ENCODE results near the gene BABAM2.

Gene BABAM2

GRCh38 chr2:27940090-27940671, 49.7 kb downstream of the BABAM2 start:
- no peak for TF ChIP-seq CTCF (conservative IDR thresholded peaks at IDR 0.05)
- H3K27ac ChIP-seq: no peak overlapping the region

GRCh38 chr2:27940982-27941381, 50.5 kb downstream of the BABAM2 start:
- H3K27ac ChIP-seq: no peak overlapping the region
- no peak for TF ChIP-seq CTCF (conservative IDR thresholded peaks at IDR 0.05)

DNA sequence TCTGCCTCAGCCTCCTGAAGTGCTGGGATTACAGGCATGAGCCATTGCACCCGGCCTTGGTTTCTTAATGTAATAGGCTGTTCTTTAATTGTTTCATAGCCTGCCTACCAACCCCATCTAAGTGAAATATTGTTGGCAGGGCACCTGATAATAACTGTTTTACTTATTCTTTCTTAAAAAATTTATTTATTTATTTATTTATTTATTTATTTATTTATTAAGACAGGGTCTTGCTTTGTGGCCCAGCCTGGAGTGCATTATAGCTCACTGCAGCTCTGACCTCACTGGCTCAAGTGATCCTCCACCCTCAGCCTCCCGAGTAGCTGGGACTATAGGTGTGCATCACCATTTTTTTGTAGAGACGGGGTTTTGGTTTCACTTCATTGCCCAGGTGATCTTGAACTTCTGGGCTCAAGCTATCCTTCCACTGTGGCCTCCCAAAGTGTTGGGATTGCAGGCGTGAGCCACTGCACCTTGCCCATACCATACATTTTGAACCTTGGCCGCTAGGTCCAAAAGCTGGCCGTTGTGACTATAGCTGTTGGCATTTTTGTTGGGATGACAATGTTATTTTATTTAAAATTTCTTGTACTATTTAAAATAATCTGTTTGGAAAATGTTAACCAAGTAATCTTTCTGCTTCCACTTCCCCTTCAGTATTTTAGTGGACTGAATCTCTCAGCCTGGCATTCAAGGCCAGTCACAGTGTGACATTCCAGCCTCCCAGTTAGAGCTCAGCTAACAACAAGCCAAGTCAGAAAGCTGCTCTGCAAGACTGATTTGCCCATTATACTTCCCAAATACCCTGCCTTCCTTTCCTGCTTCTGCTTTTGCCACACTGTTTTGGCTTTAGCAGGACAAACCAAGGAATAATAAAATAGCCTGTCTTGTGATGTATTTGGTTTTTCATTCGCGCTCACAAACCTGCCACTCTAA, 52.4 kb downstream of the BABAM2 start:
- H3K27ac ChIP-seq: no peak overlapping the region
- no peak for TF ChIP-seq CTCF (conservative IDR thresholded peaks at IDR 0.05)

- no peak for TF ChIP-seq CTCF (conservative IDR thresholded peaks at IDR 0.05)
- H3K27ac ChIP-seq: no peak overlapping the region
Observed at GRCh38 chr2:27946530-27947060, 56.1 kb downstream of the BABAM2 start.

GRCh38 chr2:27952070-27952469, 61.5 kb downstream of the BABAM2 start:
- H3K27ac ChIP-seq: no peak overlapping the region
- no peak for TF ChIP-seq CTCF (conservative IDR thresholded peaks at IDR 0.05)

GRCh38 chr2:27953077-27953476, 62.5 kb downstream of the BABAM2 start:
- H3K27ac ChIP-seq: no peak overlapping the region

More at GRCh38 chr2:27953077-27953476, 62.5 kb downstream of the BABAM2 start:
- TF ChIP-seq CTCF (conservative IDR thresholded peaks at IDR 0.05): no peak

Measured in VCaP (cell line).